ENCODE results near the gene SERPINF2. TPM values are rescaled to one million over a fixed set of nuclear protein-coding genes. Genes with fewer than 3 reads are reported as not detected.

Gene SERPINF2
- polyA plus RNA-seq, 1 donor (not counting 4 experiments of a cell fraction or from before 2014, with no cell fraction given): 0.96 TPM

- Histone ChIP-seq H3K4me2 (ENCODE audit: control insufficient read depth, extremely low read depth, insufficient read depth, low read depth, low read length) (no peak overlapping the region), H3K4me3 (ENCODE audit: control insufficient read depth in 2 of 3, extremely low read depth in 1 of 3, insufficient read depth in 2 of 3, low read depth in 1 of 3, low read length in 3 of 3) (no peak overlapping the region), H3K79me2 (ENCODE audit: control insufficient read depth, insufficient read depth, low read length) (no peaks in the 10 kb centered on the region), H4K20me1 (ENCODE audit: control insufficient read depth, extremely low read depth, insufficient read depth, low read length) (no peaks in the 10 kb centered on the region), H3K27me3 (ENCODE audit: control insufficient read depth, extremely low read depth, insufficient read depth, low read length) (no peaks in the 10 kb centered on the region), H3K4me1 (ENCODE audit: control insufficient read depth, extremely low read depth, insufficient read depth, low read length) (peaks cover 17% of the 10 kb centered on the region), H2AFZ (ENCODE audit: control insufficient read depth, low read length) (no peak overlapping the region), H3K9me1 (ENCODE audit: control insufficient read depth, extremely low read depth, insufficient read depth, low read length) (no peaks in the 10 kb centered on the region), H3K9ac (ENCODE audit: control insufficient read depth, extremely low read depth, insufficient read depth, low read length) (no peak overlapping the region), H3K36me3 (ENCODE audit: control insufficient read depth in 2 of 2, extremely low read depth in 1 of 2, insufficient read depth in 2 of 2, low read length in 2 of 2) (peaks cover 8 to 9% of the 10 kb centered on the region in 2 experiments), H3K9me3 (ENCODE audit: control insufficient read depth, low read depth, low read length) (no peaks in the 10 kb centered on the region), H3K27ac (ENCODE audit: control insufficient read depth, insufficient read depth, low read length) (no peak overlapping the region)
- dilution Hi-C loops (cut with MboI; ENCODE audit: extremely low pct_ligation_motif_present, low sequenced_read_pairs): no loop called here
- no peak for TF ChIP-seq CTCF (optimal IDR thresholded peaks at IDR 0.05 in 1 of 3, IDR thresholded peaks at IDR 0.05 in 1 of 3, conservative IDR thresholded peaks at IDR 0.05 in 1 of 3; ENCODE audit: extremely low read depth in 1 of 3, insufficient read depth in 2 of 3, low read length in 3 of 3)
- TF ChIP-seq EZH2 (IDR thresholded peaks at IDR 0.05; ENCODE audit: low read length): no peak
- DNase-seq (ENCODE audit: low read depth, low spot score) (no peak), FAIRE-seq (no peak)
Measured at GRCh38 chr17:1785930-1786329, 43.3 kb downstream of the SERPINF2 start.

DNA sequence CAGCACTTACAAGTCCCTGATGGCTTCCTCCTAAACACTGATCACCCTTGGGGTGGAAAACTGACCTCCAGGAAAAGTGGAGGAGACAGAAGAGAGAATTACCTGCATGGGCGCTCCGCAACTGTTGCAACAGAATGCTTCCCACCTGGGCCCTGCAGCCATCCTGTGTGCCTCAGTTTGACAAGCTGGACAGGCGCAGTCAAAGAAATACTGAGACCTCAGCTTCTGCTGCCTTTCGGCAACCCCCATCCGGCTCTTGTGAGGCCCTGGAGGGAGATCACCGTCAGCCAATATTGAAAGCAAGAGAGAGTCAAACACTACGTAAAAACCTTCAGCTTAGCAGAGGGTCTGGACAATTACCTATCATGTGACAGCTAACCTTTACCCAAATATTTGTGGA is 44.0 kb downstream of the SERPINF2 start:
- Histone ChIP-seq H3K9me1 (ENCODE audit: control insufficient read depth, extremely low read depth, insufficient read depth, low read length) (no peaks in the 10 kb centered on the region), H3K79me2 (ENCODE audit: control insufficient read depth, insufficient read depth, low read length) (peaks cover 2% of the 10 kb centered on the region), H3K36me3 (ENCODE audit: control insufficient read depth in 2 of 2, extremely low read depth in 1 of 2, insufficient read depth in 2 of 2, low read length in 2 of 2) (peaks cover 8 to 9% of the 10 kb centered on the region in 2 experiments), H3K9ac (ENCODE audit: control insufficient read depth, extremely low read depth, insufficient read depth, low read length) (no peak overlapping the region), H3K27ac (ENCODE audit: control insufficient read depth, insufficient read depth, low read length) (no peak overlapping the region), H3K4me3 (ENCODE audit: control insufficient read depth in 2 of 3, extremely low read depth in 1 of 3, insufficient read depth in 2 of 3, low read depth in 1 of 3, low read length in 3 of 3) (no peak overlapping the region), H3K27me3 (ENCODE audit: control insufficient read depth, extremely low read depth, insufficient read depth, low read length) (no peaks in the 10 kb centered on the region), H3K9me3 (ENCODE audit: control insufficient read depth, low read depth, low read length) (no peaks in the 10 kb centered on the region), H2AFZ (ENCODE audit: control insufficient read depth, low read length) (no peak overlapping the region), H3K4me2 (ENCODE audit: control insufficient read depth, extremely low read depth, insufficient read depth, low read depth, low read length) (no peak overlapping the region), H3K4me1 (ENCODE audit: control insufficient read depth, extremely low read depth, insufficient read depth, low read length) (peaks cover 17% of the 10 kb centered on the region), H4K20me1 (ENCODE audit: control insufficient read depth, extremely low read depth, insufficient read depth, low read length) (no peaks in the 10 kb centered on the region)
- dilution Hi-C loops (cut with MboI; ENCODE audit: extremely low pct_ligation_motif_present, low sequenced_read_pairs): no loop called here
- no peak for FAIRE-seq
- DNase-seq (ENCODE audit: low read depth, low spot score): no peak
- TF ChIP-seq CTCF (optimal IDR thresholded peaks at IDR 0.05 in 1 of 3, IDR thresholded peaks at IDR 0.05 in 1 of 3, conservative IDR thresholded peaks at IDR 0.05 in 1 of 3; ENCODE audit: extremely low read depth in 1 of 3, insufficient read depth in 2 of 3, low read length in 3 of 3) (no peak), EZH2 (IDR thresholded peaks at IDR 0.05; ENCODE audit: low read length) (no peak)
